Kidney epithelial cell (primary cell): ENCODE data around the gene RPTOR. TPM values are rescaled to one million over a fixed set of nuclear protein-coding genes. Genes with fewer than 3 reads are reported as not detected.

ENCODE experiments used
- DNase-seq: peaks from one replicate; pipeline ENCODE4 v3.0.0-alpha.2; 2010; ENCODE audit warnings: low read depth
- H3K27me3 ChIP-seq: 2 replicates; pipeline ENCODE4 v1.6.0; 2011; ENCODE audit warnings: low read length; ENCODE audit not compliant: control insufficient read depth, insufficient read depth
- H3K36me3 ChIP-seq: 2 replicates; pipeline ENCODE4 v1.5.1; 2011; ENCODE audit warnings: low read length; ENCODE audit not compliant: control insufficient read depth, insufficient read depth
- H3K4me3 ChIP-seq: 2 replicates; pipeline ENCODE4 v1.5.1; 2011; ENCODE audit warnings: low read depth, mild to moderate bottlenecking, control low read depth, low read length
- total RNA-seq: library from RNA; depleted of rRNA; stranded (reverse); fragments of >200 nt; gene quantifications from 2 replicates; pipeline ENCODE4 v1.2.3, GENCODE V29; 2015
- TF ChIP-seq, protein P1 (sequence below): IDR thresholded peaks from 2 replicates; pipeline ENCODE4 v1.5.1; 2011; ENCODE audit warnings: mild to moderate bottlenecking, moderate library complexity, low read length, control low read depth, inconsistent platforms; ENCODE audit not compliant: insufficient read depth, poor library complexity, severe bottlenecking

Gene RPTOR
- total RNA-seq, 1 donor from 2014 or later: 22.7 TPM

DNA sequence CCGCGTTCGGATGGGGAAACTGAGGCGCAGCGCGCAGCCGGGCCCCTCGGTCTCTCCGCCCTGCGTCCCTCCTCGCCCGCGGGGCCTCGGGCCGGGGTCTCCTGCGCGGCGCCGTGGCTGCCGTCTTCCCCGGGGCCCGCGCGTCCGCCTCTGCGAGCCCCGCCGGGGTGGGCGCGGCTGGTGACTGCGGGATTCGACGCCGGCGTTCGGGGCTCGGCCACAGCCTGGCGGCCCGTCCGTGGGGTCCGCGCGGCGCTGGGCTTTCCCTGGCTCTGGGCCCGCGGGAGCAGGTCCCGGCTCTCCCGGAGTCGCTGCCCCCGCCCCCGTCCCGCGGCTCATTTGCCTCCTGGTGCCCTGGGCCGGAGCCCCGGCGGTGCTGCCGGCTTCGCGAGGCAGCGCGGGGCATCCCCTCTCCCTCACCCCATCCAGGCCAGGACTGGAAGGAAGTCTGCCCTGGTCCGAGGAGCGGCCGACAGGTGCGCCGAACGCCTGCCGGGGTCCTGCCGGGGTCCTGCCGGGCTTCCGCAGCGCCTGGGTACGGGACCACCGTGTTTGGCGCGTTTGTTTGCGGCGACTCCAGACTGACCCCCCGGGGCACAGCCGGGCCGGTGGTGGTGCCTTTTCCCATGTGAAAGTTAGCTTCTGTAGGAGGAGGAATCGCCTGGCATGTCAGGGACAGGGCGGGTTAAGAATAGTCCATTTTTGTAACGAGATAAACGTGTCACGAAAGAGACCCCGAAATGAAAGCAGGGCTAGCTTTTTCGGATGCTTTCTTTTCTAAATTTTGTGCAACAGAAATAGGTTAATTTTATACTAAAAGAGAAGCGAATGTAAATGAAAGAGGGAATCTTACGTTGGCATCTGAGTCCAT lies 447.7 kb downstream of the RPTOR start:
- Histone ChIP-seq H3K27me3 (peaks cover 4% of the 10 kb centered on the region), H3K36me3 (peaks cover 2% of the 10 kb centered on the region), H3K4me3 (peak overlapping the region; percentile 59)
- DNase-seq: no peak
- TF ChIP-seq, protein P1, sequence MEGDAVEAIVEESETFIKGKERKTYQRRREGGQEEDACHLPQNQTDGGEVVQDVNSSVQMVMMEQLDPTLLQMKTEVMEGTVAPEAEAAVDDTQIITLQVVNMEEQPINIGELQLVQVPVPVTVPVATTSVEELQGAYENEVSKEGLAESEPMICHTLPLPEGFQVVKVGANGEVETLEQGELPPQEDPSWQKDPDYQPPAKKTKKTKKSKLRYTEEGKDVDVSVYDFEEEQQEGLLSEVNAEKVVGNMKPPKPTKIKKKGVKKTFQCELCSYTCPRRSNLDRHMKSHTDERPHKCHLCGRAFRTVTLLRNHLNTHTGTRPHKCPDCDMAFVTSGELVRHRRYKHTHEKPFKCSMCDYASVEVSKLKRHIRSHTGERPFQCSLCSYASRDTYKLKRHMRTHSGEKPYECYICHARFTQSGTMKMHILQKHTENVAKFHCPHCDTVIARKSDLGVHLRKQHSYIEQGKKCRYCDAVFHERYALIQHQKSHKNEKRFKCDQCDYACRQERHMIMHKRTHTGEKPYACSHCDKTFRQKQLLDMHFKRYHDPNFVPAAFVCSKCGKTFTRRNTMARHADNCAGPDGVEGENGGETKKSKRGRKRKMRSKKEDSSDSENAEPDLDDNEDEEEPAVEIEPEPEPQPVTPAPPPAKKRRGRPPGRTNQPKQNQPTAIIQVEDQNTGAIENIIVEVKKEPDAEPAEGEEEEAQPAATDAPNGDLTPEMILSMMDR: no peak

DNA sequence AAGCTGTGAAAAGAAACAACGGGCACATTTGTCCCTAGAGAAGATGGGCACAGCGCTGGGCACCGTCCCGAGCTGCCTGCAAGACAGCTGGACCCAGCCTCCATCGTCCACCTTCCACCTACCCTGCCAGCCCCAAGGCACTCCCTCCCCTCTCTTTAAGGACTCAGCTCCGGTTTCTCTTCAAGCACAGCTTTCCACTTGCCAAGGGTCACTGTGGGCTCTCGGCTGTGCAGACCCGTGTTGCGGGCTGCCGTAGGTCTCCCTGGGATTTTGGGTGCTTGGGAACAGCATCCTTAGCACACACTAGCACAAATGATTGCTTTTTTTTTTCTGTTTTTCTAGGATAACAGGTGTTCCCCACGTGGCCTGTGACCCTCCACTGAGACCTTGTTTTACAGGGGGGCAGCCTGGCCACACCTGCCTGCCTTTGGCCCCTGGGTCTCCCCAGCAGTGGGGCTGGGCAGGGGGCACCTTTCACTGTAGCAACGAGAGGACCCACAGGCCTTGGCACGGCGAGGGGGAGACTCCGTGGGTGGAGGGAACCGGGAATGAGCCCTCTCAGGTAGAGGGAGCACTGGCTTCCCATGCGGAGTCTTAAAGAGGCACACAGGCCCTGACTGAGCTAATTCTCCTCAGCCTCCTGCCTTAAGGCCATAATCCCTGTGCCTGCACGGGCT lies 448.4 kb downstream of the RPTOR start:
- peaks cover 2% of the 10 kb centered on the region for H3K36me3 ChIP-seq
- no peak for DNase-seq
- peak overlapping the region; percentile 59 for H3K4me3 ChIP-seq
- H3K27me3 ChIP-seq: peaks cover under 1% of the 10 kb centered on the region
- TF ChIP-seq, protein P1: no peak

DNA sequence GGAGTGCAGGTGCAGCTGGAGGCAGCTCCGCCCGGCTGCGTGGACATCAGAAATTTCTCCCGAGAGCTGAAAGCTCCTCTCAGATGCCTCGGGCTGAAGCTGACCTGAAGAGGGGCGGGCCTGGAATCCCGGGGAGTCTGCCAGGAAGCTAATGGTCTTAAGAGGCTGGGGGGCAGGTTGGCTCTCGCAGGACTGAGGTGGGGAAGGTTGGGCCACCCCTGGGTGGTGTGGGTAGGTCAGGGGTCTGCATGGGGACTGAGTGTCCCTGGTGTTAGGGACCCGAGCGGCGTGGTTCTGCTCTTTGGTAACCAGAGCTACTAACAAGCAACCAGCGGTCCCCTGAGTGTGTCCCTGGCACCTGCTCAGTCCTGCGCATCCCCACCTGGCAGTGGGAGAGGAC lies 450.5 kb downstream of the RPTOR start:
- Histone ChIP-seq H3K36me3 (peaks cover 2% of the 10 kb centered on the region), H3K4me3 (no peak overlapping the region), H3K27me3 (no peaks in the 10 kb centered on the region)
- DNase-seq: no peak
- TF ChIP-seq, protein P1: no peak

DNA sequence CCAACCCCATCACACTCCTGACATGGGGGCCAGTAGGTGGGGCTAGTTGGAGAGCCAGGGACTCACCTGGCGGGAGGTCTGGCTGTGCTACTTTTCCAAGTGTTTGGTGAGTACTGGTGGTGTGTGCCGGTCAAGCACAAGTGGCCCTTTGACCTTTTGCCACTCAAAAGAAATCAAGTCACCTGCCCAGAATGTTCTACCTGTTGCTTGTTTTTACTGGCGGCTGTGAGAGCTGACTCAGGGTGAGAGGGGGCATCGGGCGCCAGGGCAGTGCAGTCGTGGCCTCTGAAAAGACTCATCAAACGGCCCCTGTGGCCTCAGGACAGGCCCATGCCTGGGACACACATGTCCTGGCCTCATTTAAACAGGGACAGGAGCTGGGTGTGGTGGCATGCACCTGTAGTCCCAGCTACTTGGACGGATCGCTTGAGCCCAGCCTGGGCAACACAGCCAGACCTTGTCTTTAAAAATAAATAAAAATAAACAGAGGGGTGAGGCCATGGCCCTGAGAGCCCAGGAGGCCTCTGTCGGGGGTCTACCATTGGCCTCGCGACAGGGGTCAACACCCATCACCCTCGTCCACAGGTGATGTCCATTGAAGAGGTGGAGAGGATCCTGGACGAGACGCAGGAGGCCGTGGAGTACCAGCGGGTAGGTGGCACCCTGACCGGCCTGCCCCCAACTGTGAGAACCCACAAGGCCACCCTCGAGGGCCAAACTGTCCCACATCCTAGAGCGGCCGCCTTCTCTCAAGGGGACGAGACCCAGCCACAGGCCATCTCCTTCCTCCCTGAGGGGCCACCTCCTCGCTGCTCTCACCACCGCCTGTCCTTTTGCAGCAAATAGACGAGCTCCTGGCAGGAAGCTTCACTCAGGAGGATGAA lies 452.0 kb downstream of the RPTOR start:
- TF ChIP-seq, protein P1: no peak
- Histone ChIP-seq H3K36me3 (peaks cover 2% of the 10 kb centered on the region), H3K4me3 (no peak overlapping the region)

DNA sequence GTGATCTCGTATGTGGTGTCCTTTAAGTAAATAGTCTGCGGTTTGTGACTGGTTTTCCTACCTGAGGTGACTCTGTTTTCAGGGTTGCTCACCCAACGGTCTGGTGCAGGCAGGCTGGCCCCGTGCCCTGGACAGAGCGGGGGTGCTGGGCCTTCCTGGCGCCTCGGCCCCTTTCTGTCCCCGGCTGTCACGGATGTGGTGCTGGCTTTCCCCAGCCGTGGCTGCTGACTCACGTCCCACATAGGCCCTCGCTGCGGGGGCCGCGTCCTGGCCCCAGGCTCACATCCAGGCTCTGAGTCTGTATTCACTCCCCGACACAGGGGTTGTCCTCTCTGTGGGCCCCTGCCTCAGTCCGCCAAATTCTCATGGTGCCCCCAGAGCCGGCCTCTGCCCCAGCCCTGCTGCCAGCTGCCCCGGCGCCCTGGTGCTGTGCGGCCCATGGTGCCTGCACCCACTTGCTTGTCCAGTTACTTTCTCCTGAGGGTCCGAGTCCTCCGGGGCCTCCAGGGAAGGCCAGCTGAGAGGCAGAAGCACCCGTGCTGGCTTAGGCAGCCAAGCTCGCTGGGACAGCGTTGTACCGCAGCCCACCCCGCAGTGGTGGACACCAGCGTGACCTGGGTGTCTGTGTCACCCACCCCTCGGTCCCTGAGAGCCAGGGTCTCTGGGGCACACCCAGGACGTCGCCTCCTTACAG lies 452.9 kb downstream of the RPTOR start:
- Histone ChIP-seq H3K36me3 (peaks cover 2% of the 10 kb centered on the region), H3K4me3 (no peak overlapping the region), H3K27me3 (peaks cover 4% of the 10 kb centered on the region)
- TF ChIP-seq, protein P1: no peak
- DNase-seq: no peak

More for the DNA sequence above, 452.0 kb downstream of the RPTOR start:
- no peak for DNase-seq
- H3K27me3 ChIP-seq: no peaks in the 10 kb centered on the region
